OCI-LY7 (cell line): Measurements from ENCODE around the gene TP73. TPM values are rescaled to one million over a fixed set of nuclear protein-coding genes. Genes with fewer than 3 reads are reported as not detected.

Experiments used
- BruUV-seq: library from RNA; stranded (reverse); fragments of 400-500 nt; replicated peaks from 2 replicates; lab custom pipeline; 2021; lab: Mats Ljungman, UMichigan
- CTCF ChIA-PET: fragments of 300-600 bp; sonication (Branson Sonifier 250); formaldehyde crosslinking; loops from one replicate; lab custom pipeline; 2022; ENCODE audit warnings: antibody characterized with exemption; ENCODE audit not compliant: unreplicated experiment; lab: Charles Lee
- POLR2A ChIA-PET: fragments of 300-600 bp; sonication (Branson Sonifier 250); formaldehyde crosslinking; loops from one replicate; lab custom pipeline; 2022; ENCODE audit warnings: antibody characterized with exemption; lab: Charles Lee
- DNase-seq: peaks from one replicate; pipeline ENCODE4 v3.0.0-alpha.2; 2015; ENCODE audit warnings: low spot score
- H2AFZ ChIP-seq: fragments of 200-600 bp; sonication (generic), shearing (Covaris generic); 2 replicates; pipeline ENCODE4 v1.6.1; 2014; ENCODE audit warnings: mild to moderate bottlenecking, antibody characterized with exemption, low read length, moderate library complexity
- H3K27ac ChIP-seq: fragments of 200-600 bp; sonication (generic); 2 replicates; pipeline ENCODE4 v1.5.1; 2014; ENCODE audit warnings: mixed run types, low read depth, mild to moderate bottlenecking, moderate library complexity, low read length, inconsistent platforms; ENCODE audit not compliant: poor library complexity, severe bottlenecking
- H3K36me3 ChIP-seq: fragments of 200-600 bp; sonication (generic); 2 replicates; pipeline ENCODE4 v1.6.1; 2014; ENCODE audit warnings: mild to moderate bottlenecking, antibody characterized with exemption, low read length, moderate library complexity, mixed read lengths; ENCODE audit not compliant: insufficient read depth
- H3K4me1 ChIP-seq: fragments of 200-600 bp; sonication (generic); 2 replicates; pipeline ENCODE4 v1.5.1; 2014; ENCODE audit warnings: mild to moderate bottlenecking, low read length; ENCODE audit not compliant: insufficient read depth, poor library complexity, severe bottlenecking
- H3K4me2 ChIP-seq: fragments of 200-600 bp; sonication (generic); 2 replicates; pipeline ENCODE4 v1.6.1; 2014; ENCODE audit warnings: mild to moderate bottlenecking, low read length
- H3K4me3 ChIP-seq: fragments of 200-600 bp; sonication (generic); 2 replicates; pipeline ENCODE4 v1.5.1; 2014; ENCODE audit warnings: mild to moderate bottlenecking, low read depth, low read length; ENCODE audit not compliant: poor library complexity, severe bottlenecking
- H3K79me2 ChIP-seq: fragments of 200-600 bp; sonication (generic); 2 replicates; pipeline ENCODE4 v1.6.1; 2016; ENCODE audit warnings: low read depth, mild to moderate bottlenecking, low read length, moderate library complexity, mixed read lengths; ENCODE audit not compliant: insufficient read depth
- H3K9me2 ChIP-seq: fragments of 200-600 bp; sonication (generic); 2 replicates; pipeline ENCODE4 v1.6.1; 2016; ENCODE audit warnings: mild to moderate bottlenecking, low read length, mixed read lengths; ENCODE audit not compliant: insufficient read depth
- H3K9me3 ChIP-seq: fragments of 200-600 bp; sonication (generic); 2 replicates; pipeline ENCODE4 v1.6.1; 2014; ENCODE audit warnings: mild to moderate bottlenecking, mixed run types, low read length, mixed read lengths
- H4K20me1 ChIP-seq: fragments of 200-600 bp; sonication (generic); 2 replicates; pipeline ENCODE4 v1.6.1; 2014; ENCODE audit warnings: mild to moderate bottlenecking, antibody characterized with exemption, low read length, moderate library complexity, mixed read lengths; ENCODE audit not compliant: insufficient read depth
- EZH2phosphoT487 ChIP-seq: fragments of 200-600 bp; sonication (generic); IDR thresholded peaks from 2 replicates; pipeline ENCODE4 v1.6.1; 2018; ENCODE audit warnings: low read depth, borderline replicate concordance, mild to moderate bottlenecking, mixed run types, antibody characterized with exemption, low read length, moderate library complexity, mixed read lengths
- intact Hi-C: fragments of 100-400 bp; cut with micrococcal nuclease; formaldehyde crosslinking; loops from one replicate; pipeline ENCODE4 v1.10.0; 2022; ENCODE audit not compliant: unreplicated experiment
- total RNA-seq, 2 experiments: library from RNA; depleted of rRNA in 1 of 2; stranded (reverse); fragments of >200 nt in 1 of 2; shearing (Covaris generic) in 1 of 2; gene quantifications; 2 replicates each; pipeline ENCODE4 v1.2.3, GENCODE V29; 2014 to 2022
- TF ChIP-seq, protein P1 (sequence below): fragments of 200-600 bp; sonication (generic); conservative IDR thresholded peaks from 2 replicates; pipeline ENCODE4 v1.5.1; 2014; ENCODE audit warnings: mild to moderate bottlenecking, antibody characterized with exemption, low read length, moderate library complexity, mixed read lengths

Gene TP73
- total RNA-seq, 2 experiments from 2014 or later: 0.48 TPM; not detected in 1

GRCh38 chr1:3664700-3665375 lies 12.5 kb downstream of the TP73 start:
- no TSS peak for BruUV-seq
- POLR2A ChIA-PET: interaction anchor here (0.7 to 3.1 kb wide), 2 partner anchors 9 to 462 kb away, joined by 3 to 18 read pairs; no protein-coding TSS in a partner anchor
- Histone ChIP-seq H4K20me1 (no peaks in the 10 kb centered on the region), H3K4me1 (peaks cover 57% of the 10 kb centered on the region), H3K4me2 (peak overlapping the region; percentile 58), H3K9me2 (no peaks in the 10 kb centered on the region), H3K4me3 (no peak overlapping the region), H3K9me3 (no peaks in the 10 kb centered on the region), H2AFZ (peak overlapping the region; percentile 92), H3K27ac (no peak overlapping the region), H3K79me2 (no peaks in the 10 kb centered on the region), H3K36me3 (no peaks in the 10 kb centered on the region)
- CTCF ChIA-PET: no interaction called here
- no peak for DNase-seq
- TF ChIP-seq, protein P1, sequence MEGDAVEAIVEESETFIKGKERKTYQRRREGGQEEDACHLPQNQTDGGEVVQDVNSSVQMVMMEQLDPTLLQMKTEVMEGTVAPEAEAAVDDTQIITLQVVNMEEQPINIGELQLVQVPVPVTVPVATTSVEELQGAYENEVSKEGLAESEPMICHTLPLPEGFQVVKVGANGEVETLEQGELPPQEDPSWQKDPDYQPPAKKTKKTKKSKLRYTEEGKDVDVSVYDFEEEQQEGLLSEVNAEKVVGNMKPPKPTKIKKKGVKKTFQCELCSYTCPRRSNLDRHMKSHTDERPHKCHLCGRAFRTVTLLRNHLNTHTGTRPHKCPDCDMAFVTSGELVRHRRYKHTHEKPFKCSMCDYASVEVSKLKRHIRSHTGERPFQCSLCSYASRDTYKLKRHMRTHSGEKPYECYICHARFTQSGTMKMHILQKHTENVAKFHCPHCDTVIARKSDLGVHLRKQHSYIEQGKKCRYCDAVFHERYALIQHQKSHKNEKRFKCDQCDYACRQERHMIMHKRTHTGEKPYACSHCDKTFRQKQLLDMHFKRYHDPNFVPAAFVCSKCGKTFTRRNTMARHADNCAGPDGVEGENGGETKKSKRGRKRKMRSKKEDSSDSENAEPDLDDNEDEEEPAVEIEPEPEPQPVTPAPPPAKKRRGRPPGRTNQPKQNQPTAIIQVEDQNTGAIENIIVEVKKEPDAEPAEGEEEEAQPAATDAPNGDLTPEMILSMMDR: no peak
- TF ChIP-seq EZH2phosphoT487: no peak
- intact Hi-C loops: loop anchor here (5.0 kb wide), 1 partner anchor 237 kb away; the partner anchor contains the start of gene C1orf174

DNA sequence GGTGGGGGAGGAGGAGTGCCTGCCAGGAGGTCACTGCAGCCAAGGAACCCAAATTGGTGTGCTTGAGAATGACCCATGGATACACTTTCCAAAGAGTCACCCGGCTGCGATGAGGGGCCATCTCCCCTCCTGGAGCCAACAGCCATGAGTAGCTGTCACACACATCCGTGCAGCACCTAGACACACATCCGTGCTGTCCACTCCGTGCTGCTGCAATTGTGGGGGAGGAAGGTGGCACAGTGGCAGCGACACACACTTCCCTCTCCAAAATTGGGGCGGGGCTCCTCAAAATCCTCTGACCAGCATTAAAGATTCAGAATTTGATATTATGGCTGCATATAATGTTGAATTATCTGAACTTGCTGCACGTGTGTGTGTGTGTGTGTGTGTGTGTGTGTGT lies 15.8 kb downstream of the TP73 start:
- Histone ChIP-seq H4K20me1 (no peaks in the 10 kb centered on the region), H3K79me2 (no peaks in the 10 kb centered on the region), H2AFZ (no peak overlapping the region; the same call in 1 of the 2 replicates), H3K4me3 (no peak overlapping the region), H3K27ac (no peak overlapping the region), H3K9me3 (no peaks in the 10 kb centered on the region), H3K4me2 (peak overlapping the region; percentile 34; the same call in 1 of the 2 replicates), H3K4me1 (peaks cover 49% of the 10 kb centered on the region), H3K9me2 (no peaks in the 10 kb centered on the region), H3K36me3 (no peaks in the 10 kb centered on the region)
- no peak for TF ChIP-seq EZH2phosphoT487
- TF ChIP-seq, protein P1: no peak
- intact Hi-C loops: loop anchor here (5.0 kb wide), 1 partner anchor 234 kb away; the partner anchor contains the start of gene C1orf174
- ChIA-PET POLR2A (interaction anchor here (1.5 to 2.7 kb wide), 3 partner anchors 9 to 19 kb away, joined by 3 to 16 read pairs (median 5); no protein-coding TSS in a partner anchor), CTCF (no interaction called here)
- DNase-seq: no peak
- BruUV-seq: no TSS peak
